Right atrium auricular region (tissue), 2 donors: ENCODE measurements around the gene COL20A1. TPM values are rescaled to one million over a fixed set of nuclear protein-coding genes. Genes with fewer than 3 reads are reported as not detected.

Experiments
- DNase-seq: peaks from one replicate; pipeline ENCODE4 v3.0.0-alpha.2; 2019; ENCODE audit warnings: low spot score
- H3K27ac ChIP-seq, 2 donors: fragments of 200-600 bp; sonication (generic); 1 replicate in 1 of 2; 2 replicates in 1 of 2; pipeline ENCODE4 v1.5.1; 2016 to 2019
- H3K27me3 ChIP-seq, 2 donors: fragments of 200-600 bp; sonication (generic); one replicate each; pipeline versions ENCODE4 v1.5.1 to v1.6.0; 2017 to 2019
- H3K36me3 ChIP-seq: fragments of 200-600 bp; sonication (generic); one replicate; pipeline ENCODE4 v1.5.1; 2016
- H3K4me1 ChIP-seq, 2 donors: fragments of 200-600 bp; sonication (generic); one replicate each; pipeline versions ENCODE4 v1.5.1 to v1.6.0; 2017 to 2019
- H3K4me3 ChIP-seq, 2 donors: fragments of 200-600 bp; sonication (generic); 1 replicate in 1 of 2; 2 replicates in 1 of 2; pipeline ENCODE4 v1.5.1; 2017 to 2019; ENCODE audit warnings: mild to moderate bottlenecking in 1 of 2, moderate library complexity in 1 of 2
- H3K9me3 ChIP-seq, 2 donors: fragments of 200-600 bp; sonication (generic); one replicate each; pipeline ENCODE4 v1.5.1; 2019
- total RNA-seq, 2 donors: library from RNA; depleted of rRNA; stranded (reverse); fragments of >200 nt; gene quantifications; one replicate each; pipeline ENCODE4 v1.1.0, GENCODE V29; 2016
- TF ChIP-seq, protein P1 (sequence below), 2 donors: fragments of 200-600 bp; sonication (generic); IDR thresholded peaks; one replicate each; pipeline ENCODE4 v1.5.1; 2019; ENCODE audit warnings: antibody characterized with exemption in 2 of 2

Gene COL20A1
- total RNA-seq, 2 donors from 2014 or later = not detected

DNA sequence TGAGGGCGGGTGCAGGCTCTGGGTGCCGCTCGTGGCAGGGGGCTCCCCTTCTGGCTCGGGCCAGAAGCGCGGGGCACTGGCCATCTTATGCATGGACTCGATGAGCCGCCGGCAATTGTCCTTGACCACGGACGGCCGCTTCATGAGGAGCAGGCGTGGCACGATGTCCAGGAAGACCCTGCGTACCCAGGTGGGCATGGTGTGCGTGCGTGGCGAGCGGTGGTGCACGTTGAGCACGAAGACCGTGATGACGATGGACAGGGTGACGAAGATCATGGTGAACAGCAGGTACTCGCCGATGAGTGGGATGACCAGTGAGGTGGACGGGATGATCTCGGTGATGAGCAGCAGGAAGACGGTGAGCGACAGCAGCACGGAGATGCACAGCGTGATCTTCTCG, 57.2 kb downstream of the COL20A1 start:
- Histone ChIP-seq H3K27ac (no peak overlapping the region), H3K27me3 (no peaks in the 10 kb centered on the region), H3K9me3 (no peaks in the 10 kb centered on the region), H3K4me1 (peaks cover 0 to 34% of the 10 kb centered on the region in 2 donors), H3K4me3 (no peak overlapping the region), H3K36me3 (no peaks in the 10 kb centered on the region)
- TF ChIP-seq, protein P1, sequence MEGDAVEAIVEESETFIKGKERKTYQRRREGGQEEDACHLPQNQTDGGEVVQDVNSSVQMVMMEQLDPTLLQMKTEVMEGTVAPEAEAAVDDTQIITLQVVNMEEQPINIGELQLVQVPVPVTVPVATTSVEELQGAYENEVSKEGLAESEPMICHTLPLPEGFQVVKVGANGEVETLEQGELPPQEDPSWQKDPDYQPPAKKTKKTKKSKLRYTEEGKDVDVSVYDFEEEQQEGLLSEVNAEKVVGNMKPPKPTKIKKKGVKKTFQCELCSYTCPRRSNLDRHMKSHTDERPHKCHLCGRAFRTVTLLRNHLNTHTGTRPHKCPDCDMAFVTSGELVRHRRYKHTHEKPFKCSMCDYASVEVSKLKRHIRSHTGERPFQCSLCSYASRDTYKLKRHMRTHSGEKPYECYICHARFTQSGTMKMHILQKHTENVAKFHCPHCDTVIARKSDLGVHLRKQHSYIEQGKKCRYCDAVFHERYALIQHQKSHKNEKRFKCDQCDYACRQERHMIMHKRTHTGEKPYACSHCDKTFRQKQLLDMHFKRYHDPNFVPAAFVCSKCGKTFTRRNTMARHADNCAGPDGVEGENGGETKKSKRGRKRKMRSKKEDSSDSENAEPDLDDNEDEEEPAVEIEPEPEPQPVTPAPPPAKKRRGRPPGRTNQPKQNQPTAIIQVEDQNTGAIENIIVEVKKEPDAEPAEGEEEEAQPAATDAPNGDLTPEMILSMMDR (IDR thresholded peaks at IDR 0.05) = no peak
- DNase-seq = no peak

- Histone ChIP-seq H3K36me3 (no peaks in the 10 kb centered on the region), H3K9me3 (no peaks in the 10 kb centered on the region), H3K4me3 (no peak overlapping the region), H3K27me3 (no peaks in the 10 kb centered on the region), H3K27ac (no peak overlapping the region), H3K4me1 (peaks cover 0 to 28% of the 10 kb centered on the region in 2 donors)
- TF ChIP-seq, protein P1 (IDR thresholded peaks at IDR 0.05) = no peak
- DNase-seq = no peak
Measured at GRCh38 chr20:63350597-63351325, 57.8 kb downstream of the COL20A1 start.

DNA sequence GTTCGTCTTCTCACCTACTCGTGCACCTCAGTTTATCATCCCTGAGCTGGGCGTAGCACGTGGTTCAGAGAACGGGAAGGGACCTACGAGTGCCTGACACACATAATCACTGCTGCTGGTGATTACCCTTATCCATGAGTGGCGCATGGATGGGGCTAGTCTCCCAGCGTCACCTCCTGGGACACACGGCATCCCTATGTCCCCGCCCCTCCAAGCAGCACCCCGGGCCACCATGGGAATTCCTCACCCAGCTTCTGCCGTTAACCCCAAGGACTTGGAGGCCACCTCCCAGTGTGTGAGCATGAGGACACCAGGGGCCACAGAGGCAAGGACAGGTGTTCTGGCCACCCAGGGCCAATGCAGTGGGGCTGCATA, 58.3 kb downstream of the COL20A1 start:
- TF ChIP-seq, protein P1 (IDR thresholded peaks at IDR 0.05) = no peak
- H3K27ac ChIP-seq = no peak overlapping the region
- DNase-seq = no peak
- H3K9me3 ChIP-seq = no peaks in the 10 kb centered on the region
- H3K4me1 ChIP-seq = peaks cover 0 to 22% of the 10 kb centered on the region in 2 donors
- H3K4me3 ChIP-seq = no peak overlapping the region
- H3K36me3 ChIP-seq = no peaks in the 10 kb centered on the region
- H3K27me3 ChIP-seq = no peaks in the 10 kb centered on the region

DNA sequence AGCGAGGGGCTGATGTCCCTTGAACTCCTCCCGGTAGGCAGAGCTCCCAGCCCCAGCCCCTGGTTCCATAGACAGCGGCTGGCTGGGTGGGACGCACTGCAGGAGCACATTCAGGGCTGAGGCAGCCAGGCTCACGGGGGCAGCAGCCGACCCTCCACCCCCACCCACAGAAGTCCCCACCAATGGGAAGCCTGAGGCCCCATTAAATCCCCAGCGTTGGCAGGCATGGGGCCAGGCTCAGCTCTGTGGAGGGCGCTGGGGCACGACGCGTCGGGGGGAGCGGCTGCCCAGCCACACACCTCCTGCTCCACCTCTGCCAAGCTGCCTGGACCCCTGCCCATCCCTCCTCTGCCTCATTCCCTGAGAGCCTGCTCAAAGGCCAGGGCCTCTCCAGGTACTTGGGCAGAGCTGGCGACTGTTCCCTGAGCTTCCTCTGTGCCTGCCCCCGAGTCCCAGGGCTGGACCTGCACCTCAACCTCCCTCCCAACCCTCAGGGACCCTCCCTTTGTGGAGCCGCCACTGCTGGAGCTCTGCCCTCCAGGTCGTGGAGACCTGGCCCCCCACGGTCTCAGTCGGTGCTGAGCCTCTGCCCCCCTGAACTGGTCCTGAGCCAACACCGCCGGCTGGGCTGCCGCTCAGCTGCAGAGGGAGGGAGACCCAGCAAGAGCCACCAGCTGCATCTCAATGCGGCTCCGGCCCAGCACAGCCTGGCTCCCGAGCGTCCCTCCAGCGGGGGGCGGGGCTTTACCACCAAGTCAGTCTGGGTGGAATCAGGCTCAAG, 59.0 kb downstream of the COL20A1 start:
- H3K9me3 ChIP-seq = no peaks in the 10 kb centered on the region
- H3K27ac ChIP-seq = no peak overlapping the region
- TF ChIP-seq, protein P1 (IDR thresholded peaks at IDR 0.05) = no peak
- no peak overlapping the region for H3K4me3 ChIP-seq
- DNase-seq = no peak
- no peaks in the 10 kb centered on the region for H3K36me3 ChIP-seq
- H3K27me3 ChIP-seq = no peaks in the 10 kb centered on the region
- peaks cover 0 to 19% of the 10 kb centered on the region in 2 donors for H3K4me1 ChIP-seq

DNA sequence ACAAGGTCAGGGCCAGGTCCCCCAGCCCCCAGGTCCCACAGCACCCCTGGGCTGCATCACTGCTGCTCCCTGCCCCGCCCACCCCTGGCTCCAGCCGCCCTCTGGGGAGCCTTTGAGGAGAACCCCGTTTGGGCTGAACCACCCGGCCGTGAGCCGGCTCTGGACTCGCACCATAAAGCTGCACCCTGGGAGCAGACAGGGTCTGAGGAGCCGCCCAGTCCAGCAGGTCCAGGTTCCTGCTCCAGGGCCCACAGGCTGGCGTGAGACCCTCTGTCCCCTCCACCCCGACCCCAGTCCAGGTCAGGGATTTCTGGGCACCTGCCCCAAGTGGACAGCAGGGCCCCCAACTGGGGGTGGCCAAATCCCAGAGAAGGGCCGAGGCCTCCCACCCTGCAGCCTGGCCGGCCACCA, 59.8 kb downstream of the COL20A1 start:
- H3K9me3 ChIP-seq = no peaks in the 10 kb centered on the region
- no peak overlapping the region for H3K27ac ChIP-seq
- peaks cover 0 to 25% of the 10 kb centered on the region in 2 donors for H3K4me1 ChIP-seq
- no peak overlapping the region for H3K4me3 ChIP-seq
- no peak for DNase-seq
- H3K27me3 ChIP-seq = no peaks in the 10 kb centered on the region
- no peaks in the 10 kb centered on the region for H3K36me3 ChIP-seq
- TF ChIP-seq, protein P1 (IDR thresholded peaks at IDR 0.05) = no peak
